Endothelial cell of umbilical vein (primary cell): ENCODE results near the gene LRRTM3. TPM values are rescaled to one million over a fixed set of nuclear protein-coding genes. Genes with fewer than 3 reads are reported as not detected.

Source experiments
- BruUV-seq: library from RNA; stranded (reverse); fragments of 400-500 nt; replicated peaks from 2 replicates; lab custom pipeline; 2021; lab: Mats Ljungman, UMichigan
- CTCF ChIA-PET: fragments of 300-600, 350-600 bp; sonication (Branson Sonifier 250); formaldehyde crosslinking; loops from one replicate; lab custom pipeline; 2021; ENCODE audit warnings: antibody characterized with exemption, inconsistent platforms; lab: Charles Lee
- POLR2A ChIA-PET: fragments of 300-600, 350-600 bp; sonication (Branson Sonifier 250); formaldehyde crosslinking; loops from one replicate; lab custom pipeline; 2021; ENCODE audit warnings: antibody characterized with exemption, inconsistent platforms; lab: Charles Lee
- DNase-seq: peaks from one replicate; pipeline ENCODE4 v3.0.0-alpha.2; 2011; ENCODE audit warnings: low read depth, low spot score
- FAIRE-seq: peaks from 2 replicates; lab custom pipeline; 2011; peaks lifted over from hg19 to GRCh38; lab: Jason Lieb, UNC
- H2AFZ ChIP-seq: 2 replicates; pipeline ENCODE4 v1.6.0; 2012; ENCODE audit warnings: low read depth, low read length, control low read depth, inconsistent platforms
- H3K27ac ChIP-seq: 2 replicates; pipeline ENCODE4 v1.5.1; 2011; ENCODE audit warnings: low read depth, mild to moderate bottlenecking, control low read depth, low read length, moderate library complexity; ENCODE audit not compliant: insufficient read depth
- H3K27me3 ChIP-seq, 2 experiments: 2 replicates each; pipeline versions ENCODE4 v1.6.0 to v1.6.1; 2011; ENCODE audit warnings: low read length in 2 of 2, mixed read lengths in 1 of 2; ENCODE audit not compliant: control insufficient read depth in 2 of 2, insufficient read depth in 2 of 2
- H3K36me3 ChIP-seq, 2 experiments: 2 replicates in 1 of 2; 3 replicates in 1 of 2; pipeline ENCODE4 v1.5.1; 2011; ENCODE audit warnings: low read length in 2 of 2, mild to moderate bottlenecking in 1 of 2, moderate library complexity in 1 of 2; ENCODE audit not compliant: control insufficient read depth in 2 of 2, insufficient read depth in 2 of 2; ENCODE audit errors: extremely low read depth in 1 of 2
- H3K4me1 ChIP-seq: 3 replicates; pipeline ENCODE4 v1.5.1; 2011; ENCODE audit warnings: mild to moderate bottlenecking, low read length; ENCODE audit not compliant: control insufficient read depth, insufficient read depth; ENCODE audit errors: extremely low read depth
- H3K4me2 ChIP-seq: 2 replicates; pipeline ENCODE4 v1.6.1; 2011; ENCODE audit warnings: low read length, control low read depth, mixed read lengths; ENCODE audit not compliant: insufficient read depth
- H3K4me3 ChIP-seq, 3 experiments: fragments of 200-600 bp in 1 of 3; sonication (generic), shearing (Covaris generic) in 1 of 3; replicated peaks in 1 of 3; 2 replicates each; pipeline ENCODE4 v1.5.1; 2011 to 2016; ENCODE audit warnings: control low read depth in 3 of 3, low read length in 3 of 3, mild to moderate bottlenecking in 2 of 3, inconsistent platforms in 1 of 3, low read depth in 1 of 3, moderate library complexity in 1 of 3; ENCODE audit not compliant: insufficient read depth in 1 of 3
- H3K79me2 ChIP-seq: 2 replicates; pipeline ENCODE4 v1.6.0; 2012; ENCODE audit warnings: low read length, inconsistent platforms; ENCODE audit not compliant: control insufficient read depth, insufficient read depth
- H3K9ac ChIP-seq: replicated peaks from 2 replicates; pipeline ENCODE3; 2011; ENCODE audit warnings: low read length, control low read depth; ENCODE audit not compliant: insufficient read depth; ENCODE audit errors: extremely low read depth
- H3K9me1 ChIP-seq: replicated peaks from 3 replicates; pipeline ENCODE4 v1.6.0; 2011; ENCODE audit warnings: mild to moderate bottlenecking, low read length; ENCODE audit not compliant: control insufficient read depth, insufficient read depth; ENCODE audit errors: extremely low read depth
- H3K9me3 ChIP-seq: replicated peaks from 2 replicates; pipeline ENCODE4 v1.5.1; 2012; ENCODE audit warnings: low read length, inconsistent platforms; ENCODE audit not compliant: control insufficient read depth, insufficient read depth
- H4K20me1 ChIP-seq: replicated peaks from 2 replicates; pipeline ENCODE3; 2011; ENCODE audit warnings: mild to moderate bottlenecking, low read length; ENCODE audit not compliant: control insufficient read depth, insufficient read depth; ENCODE audit errors: extremely low read depth
- EZH2 ChIP-seq: IDR thresholded peaks from 2 replicates; pipeline ENCODE4 v1.6.1; 2012; ENCODE audit warnings: borderline replicate concordance, low read depth, mild to moderate bottlenecking, moderate library complexity, low read length, inconsistent platforms; ENCODE audit not compliant: severe bottlenecking
- FOS ChIP-seq: IDR thresholded peaks from 2 replicates; pipeline ENCODE4 v1.6.1; 2011; ENCODE audit warnings: mild to moderate bottlenecking, low read length, moderate library complexity, borderline replicate concordance; ENCODE audit not compliant: insufficient read depth
- GATA2 ChIP-seq: IDR thresholded peaks from 2 replicates; pipeline ENCODE4 v1.7.0; 2011; ENCODE audit warnings: low read depth, mild to moderate bottlenecking, moderate library complexity, mixed read lengths, low read length; ENCODE audit not compliant: insufficient read length, insufficient read depth
- JUN ChIP-seq: IDR thresholded peaks from 2 replicates; pipeline ENCODE4 v1.6.1; 2011; ENCODE audit warnings: borderline replicate concordance, low read depth; ENCODE audit not compliant: insufficient read length, insufficient read depth
- MYC ChIP-seq: IDR thresholded peaks from one replicate; pipeline ENCODE4 v1.6.1; 2011; ENCODE audit warnings: mild to moderate bottlenecking, low read depth, low read length
- POLR2A ChIP-seq: IDR thresholded peaks from 2 replicates; pipeline ENCODE4 v1.6.1; 2012; ENCODE audit warnings: low read depth, mild to moderate bottlenecking, control low read depth, low read length
- POLR2AphosphoS5 ChIP-seq: IDR thresholded peaks from 2 replicates; pipeline ENCODE4 v1.6.1; 2012; ENCODE audit warnings: low read depth, mild to moderate bottlenecking, control low read depth, low read length, moderate library complexity; ENCODE audit not compliant: insufficient read depth
- dilution Hi-C: fragments of 300-500 bp; cut with MboI; formaldehyde crosslinking; loops from one replicate; pipeline ENCODE4 v1.15.0; 2019; ENCODE audit warnings: low sequenced_read_pairs; ENCODE audit not compliant: extremely low pct_ligation_motif_present
- intact Hi-C: fragments of 100-400 bp; cut with micrococcal nuclease; formaldehyde crosslinking; loops from one replicate; pipeline ENCODE4 v1.10.0; 2022
- polyA plus RNA-seq, 4 experiments: library from polyadenylated mRNA; depleted of rRNA in 3 of 4; stranded (reverse) in 3 of 4; unstranded in 1 of 4; fragments of >200 nt; gene quantifications; 2 replicates each; pipeline versions ENCODE4 v1.2.1 to v1.2.3, GENCODE V29; 2011 to 2012; ENCODE audit warnings: missing spikeins in 1 of 4
- total RNA-seq: library from RNA; stranded (reverse); gene quantifications from 2 replicates; pipeline ENCODE4 v1.2.3, GENCODE V29; 2021
- TF ChIP-seq, protein P1 (sequence below): IDR thresholded peaks from 2 replicates; pipeline ENCODE4 v1.6.1; 2011; ENCODE audit not compliant: insufficient read depth, insufficient read length
- TF ChIP-seq, protein P2 (sequence below), 2 donors: IDR thresholded peaks; 1 replicate in 1 of 2; 2 replicates in 1 of 2; pipeline ENCODE4 v1.5.1; 2011; ENCODE audit warnings: low read length in 2 of 2, mild to moderate bottlenecking in 2 of 2, moderate library complexity in 2 of 2, control low read depth in 1 of 2, inconsistent platforms in 1 of 2, low read depth in 1 of 2; ENCODE audit not compliant: insufficient read depth in 1 of 2; ENCODE audit errors: extremely low read depth in 1 of 2

Gene LRRTM3
- total and polyA plus RNA-seq, 2 donors (not counting 3 experiments of a cell fraction or from before 2014, with no cell fraction given), result not detected

GRCh38 chr10:67115972-67116371 is 190.1 kb downstream of the LRRTM3 start:
- ChIA-PET CTCF (no interaction called here), POLR2A (no interaction called here)
- Histone ChIP-seq H2AFZ (no peak overlapping the region), H4K20me1 (no peaks in the 10 kb centered on the region), H3K9me3 (no peaks in the 10 kb centered on the region), H3K4me2 (no peak overlapping the region), H3K79me2 (no peaks in the 10 kb centered on the region), H3K9ac (no peak overlapping the region), H3K4me3 (no peak overlapping the region), H3K36me3 (no peaks in the 10 kb centered on the region), H3K9me1 (no peaks in the 10 kb centered on the region), H3K27ac (no peak overlapping the region), H3K27me3 (no peaks in the 10 kb centered on the region), H3K4me1 (no peaks in the 10 kb centered on the region)
- intact Hi-C loops (no loop called here), dilution Hi-C loops (no loop called here)
- no peak for FAIRE-seq
- BruUV-seq, result no TSS peak
- peak; percentile 9 for DNase-seq
- TF ChIP-seq FOS, result no peak
- TF ChIP-seq, protein P1, sequence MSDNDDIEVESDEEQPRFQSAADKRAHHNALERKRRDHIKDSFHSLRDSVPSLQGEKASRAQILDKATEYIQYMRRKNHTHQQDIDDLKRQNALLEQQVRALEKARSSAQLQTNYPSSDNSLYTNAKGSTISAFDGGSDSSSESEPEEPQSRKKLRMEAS, result no peak

GRCh38 chr10:67119651-67120050 is 193.8 kb downstream of the LRRTM3 start:
- FAIRE-seq, result no peak

More at GRCh38 chr10:67119651-67120050, 193.8 kb downstream of the LRRTM3 start:
- Histone ChIP-seq H3K4me2 (no peak overlapping the region), H3K9me3 (no peaks in the 10 kb centered on the region), H4K20me1 (no peaks in the 10 kb centered on the region), H3K27me3 (no peaks in the 10 kb centered on the region), H3K4me1 (no peaks in the 10 kb centered on the region), H3K4me3 (no peak overlapping the region), H3K27ac (no peak overlapping the region), H2AFZ (no peak overlapping the region), H3K9me1 (no peaks in the 10 kb centered on the region), H3K9ac (no peak overlapping the region), H3K79me2 (no peaks in the 10 kb centered on the region), H3K36me3 (no peaks in the 10 kb centered on the region)
- ChIA-PET POLR2A (no interaction called here), CTCF (no interaction called here)
- intact Hi-C loops (no loop called here), dilution Hi-C loops (no loop called here)
- no TSS peak for BruUV-seq
- TF ChIP-seq EZH2, result no peak
- no peak for TF ChIP-seq GATA2
- TF ChIP-seq POLR2AphosphoS5, result no peak
- TF ChIP-seq POLR2A, result no peak
- no peak for TF ChIP-seq JUN
- TF ChIP-seq MYC, result no peak
- no peak for TF ChIP-seq FOS
- TF ChIP-seq, protein P2, sequence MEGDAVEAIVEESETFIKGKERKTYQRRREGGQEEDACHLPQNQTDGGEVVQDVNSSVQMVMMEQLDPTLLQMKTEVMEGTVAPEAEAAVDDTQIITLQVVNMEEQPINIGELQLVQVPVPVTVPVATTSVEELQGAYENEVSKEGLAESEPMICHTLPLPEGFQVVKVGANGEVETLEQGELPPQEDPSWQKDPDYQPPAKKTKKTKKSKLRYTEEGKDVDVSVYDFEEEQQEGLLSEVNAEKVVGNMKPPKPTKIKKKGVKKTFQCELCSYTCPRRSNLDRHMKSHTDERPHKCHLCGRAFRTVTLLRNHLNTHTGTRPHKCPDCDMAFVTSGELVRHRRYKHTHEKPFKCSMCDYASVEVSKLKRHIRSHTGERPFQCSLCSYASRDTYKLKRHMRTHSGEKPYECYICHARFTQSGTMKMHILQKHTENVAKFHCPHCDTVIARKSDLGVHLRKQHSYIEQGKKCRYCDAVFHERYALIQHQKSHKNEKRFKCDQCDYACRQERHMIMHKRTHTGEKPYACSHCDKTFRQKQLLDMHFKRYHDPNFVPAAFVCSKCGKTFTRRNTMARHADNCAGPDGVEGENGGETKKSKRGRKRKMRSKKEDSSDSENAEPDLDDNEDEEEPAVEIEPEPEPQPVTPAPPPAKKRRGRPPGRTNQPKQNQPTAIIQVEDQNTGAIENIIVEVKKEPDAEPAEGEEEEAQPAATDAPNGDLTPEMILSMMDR (IDR thresholded peaks at IDR 0.05; ENCODE audit: extremely low read depth in 1 of 2, insufficient read depth in 1 of 2, low read depth in 1 of 2, low read length in 2 of 2), result no peak
- TF ChIP-seq, protein P1, result no peak
- DNase-seq, result no peak
